ENCODE measurements around the gene CALY. TPM values are rescaled to one million over a fixed set of nuclear protein-coding genes. Genes with fewer than 3 reads are reported as not detected.

CALY gene
- total RNA-seq, 2 experiments from 2014 or later, result not detected

DNA sequence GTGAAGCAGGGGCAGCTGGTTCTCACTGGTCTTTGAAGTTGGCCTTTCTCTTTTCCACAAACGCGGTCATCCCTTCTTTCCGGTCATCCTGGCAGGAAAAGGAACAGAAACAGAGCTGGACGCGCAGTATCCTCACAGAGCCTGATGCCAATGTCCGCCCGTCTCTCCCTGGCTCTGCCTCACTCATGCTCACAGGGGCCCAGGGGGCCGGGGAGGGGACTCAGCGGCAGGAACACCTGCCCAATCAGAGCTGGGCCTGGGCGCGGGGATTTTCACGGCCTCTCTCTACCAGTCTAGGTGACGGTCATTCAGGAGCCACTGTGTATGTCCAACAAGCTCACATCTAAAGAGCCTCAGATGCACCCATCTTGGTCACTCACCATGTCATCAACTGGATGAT lies 26.1 kb upstream of the CALY start:
- no peaks in the 10 kb centered on the region for H3K27me3 Mint-ChIP-seq (ENCODE audit: low read depth)
- H3K36me3 Mint-ChIP-seq (ENCODE audit: low read depth), result peaks cover 15% of the 10 kb centered on the region
- no peak overlapping the region for H3K27ac Mint-ChIP-seq
- no peaks in the 10 kb centered on the region for H3K9me3 Mint-ChIP-seq (ENCODE audit: insufficient read depth)
- peaks cover 2% of the 10 kb centered on the region for H3K4me1 Mint-ChIP-seq (ENCODE audit: low read depth)
- POLR2A ChIA-PET, result no interaction called here
- CTCF ChIA-PET, result no interaction called here
- H3K4me3 Mint-ChIP-seq, result no peak overlapping the region
- DNase-seq, result no peak
- no peak for ATAC-seq

DNA sequence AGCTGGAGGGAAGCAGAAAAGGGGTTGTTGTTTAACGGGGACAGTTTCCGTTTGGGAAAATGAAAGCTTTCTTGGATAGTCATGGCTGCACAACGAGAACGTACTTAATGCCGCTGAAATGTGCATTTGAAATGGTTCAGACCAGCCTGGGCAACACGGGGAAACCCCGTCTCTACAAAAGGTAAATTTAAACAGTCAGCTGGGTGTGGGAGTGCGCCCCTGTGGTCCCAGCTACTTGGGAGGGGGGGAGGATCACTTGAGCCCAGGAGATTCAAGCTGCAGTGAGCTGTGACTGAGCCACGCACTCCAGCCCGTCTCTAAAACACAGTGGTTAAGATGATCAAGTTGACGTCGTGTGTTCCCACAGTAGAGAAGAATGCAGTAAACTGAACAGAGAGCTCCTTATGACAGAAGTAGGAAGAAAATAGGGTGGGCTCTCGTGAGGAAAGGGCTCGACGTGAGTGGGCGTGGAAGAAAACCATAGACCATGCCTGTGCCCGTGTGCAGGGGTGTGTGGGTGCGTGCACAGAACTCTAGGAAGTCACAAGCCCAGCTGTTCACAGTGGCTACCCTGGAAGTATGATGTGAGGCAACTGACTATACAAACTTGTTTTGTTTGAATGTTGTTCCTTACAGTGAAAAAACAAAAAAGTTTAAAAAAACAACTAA lies 25.2 kb upstream of the CALY start:
- Mint-ChIP-seq H3K36me3 (ENCODE audit: low read depth) (peaks cover 15% of the 10 kb centered on the region), H3K4me1 (ENCODE audit: low read depth) (peaks cover 4% of the 10 kb centered on the region), H3K4me3 (no peak overlapping the region), H3K27me3 (ENCODE audit: low read depth) (no peaks in the 10 kb centered on the region), H3K9me3 (ENCODE audit: insufficient read depth) (no peaks in the 10 kb centered on the region), H3K27ac (no peak overlapping the region)
- CTCF ChIA-PET, result interaction anchor here (1.0 to 2.0 kb wide), 2 partner anchors 8 to 32 kb away, joined by 3 to 8 read pairs; no protein-coding TSS in a partner anchor
- ATAC-seq, result no peak
- POLR2A ChIA-PET, result interaction anchor here (1.1 to 1.6 kb wide), 3 partner anchors 16 to 27 kb away, joined by 3 to 5 read pairs (median 3); no protein-coding TSS in a partner anchor
- DNase-seq, result no peak

DNA sequence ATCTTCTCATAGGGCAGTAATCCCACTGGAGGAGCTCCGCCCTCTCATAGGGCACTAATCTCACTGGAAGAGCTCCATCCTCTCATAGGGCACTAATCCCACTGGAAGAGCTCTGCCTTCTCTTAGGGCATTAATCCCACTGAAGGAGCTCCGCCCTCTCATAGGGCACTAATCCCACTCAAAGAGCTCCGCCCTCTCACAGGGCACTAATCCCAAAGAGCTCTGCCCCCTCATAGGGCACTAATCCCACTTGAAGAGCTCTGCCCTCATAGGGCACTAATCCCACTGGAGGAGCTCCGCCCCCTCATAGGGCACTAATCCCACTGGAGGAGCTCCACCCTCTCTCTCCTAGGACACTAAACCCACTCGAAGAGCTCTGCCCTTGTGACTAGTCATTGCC lies 24.5 kb upstream of the CALY start:
- Mint-ChIP-seq H3K27ac (no peak overlapping the region), H3K4me3 (no peak overlapping the region), H3K4me1 (ENCODE audit: low read depth) (peaks cover 4% of the 10 kb centered on the region), H3K9me3 (ENCODE audit: insufficient read depth) (no peaks in the 10 kb centered on the region), H3K27me3 (ENCODE audit: low read depth) (no peaks in the 10 kb centered on the region), H3K36me3 (ENCODE audit: low read depth) (peaks cover 15% of the 10 kb centered on the region)
- POLR2A ChIA-PET, result interaction anchor here (0.6 to 1.6 kb wide), 5 partner anchors 12 to 202 kb away, joined by 3 to 5 read pairs (median 3); partner anchors contain the start of gene ECHS1
- DNase-seq (no peak), ATAC-seq (no peak)
- CTCF ChIA-PET, result interaction anchor here (1.0 to 2.0 kb wide), 2 partner anchors 9 to 32 kb away, joined by 3 to 8 read pairs; no protein-coding TSS in a partner anchor

DNA sequence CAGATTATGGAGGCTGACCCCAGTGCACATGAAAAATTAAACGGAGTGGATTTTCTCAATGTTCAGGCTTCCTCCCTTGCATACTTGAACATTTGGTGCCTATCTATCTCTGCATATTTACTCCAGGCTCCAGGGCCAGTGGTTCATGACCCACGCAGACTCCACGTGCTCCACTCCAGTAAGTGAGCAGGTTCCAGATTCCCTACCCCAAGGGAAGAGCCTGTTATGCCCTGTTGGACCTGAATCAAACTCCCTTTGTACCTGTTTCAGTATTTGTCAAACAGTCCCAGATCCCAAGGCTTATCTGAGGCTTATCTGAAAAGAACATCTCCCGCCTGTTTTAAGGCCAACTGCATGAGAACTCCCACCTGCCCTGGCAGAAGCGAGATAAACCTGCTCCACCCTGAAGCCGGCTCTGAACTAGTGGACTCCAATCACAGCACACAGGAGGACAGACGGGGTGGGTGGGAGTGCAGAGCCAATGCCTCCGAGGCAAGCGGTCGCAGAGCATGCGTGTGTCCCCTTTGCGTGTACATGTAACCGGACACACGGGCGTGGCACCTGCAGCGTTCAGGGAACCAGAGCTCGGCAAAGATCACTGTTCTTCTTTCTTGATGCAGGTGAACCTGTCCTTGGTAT lies 23.4 kb upstream of the CALY start:
- Mint-ChIP-seq H3K36me3 (ENCODE audit: low read depth) (peaks cover 14% of the 10 kb centered on the region), H3K9me3 (ENCODE audit: insufficient read depth) (no peaks in the 10 kb centered on the region), H3K4me3 (no peak overlapping the region), H3K27me3 (ENCODE audit: low read depth) (no peaks in the 10 kb centered on the region), H3K4me1 (ENCODE audit: low read depth) (peaks cover 7% of the 10 kb centered on the region), H3K27ac (no peak overlapping the region)
- CTCF ChIA-PET, result no interaction called here
- POLR2A ChIA-PET, result no interaction called here
- DNase-seq (no peak), ATAC-seq (no peak)

DNA sequence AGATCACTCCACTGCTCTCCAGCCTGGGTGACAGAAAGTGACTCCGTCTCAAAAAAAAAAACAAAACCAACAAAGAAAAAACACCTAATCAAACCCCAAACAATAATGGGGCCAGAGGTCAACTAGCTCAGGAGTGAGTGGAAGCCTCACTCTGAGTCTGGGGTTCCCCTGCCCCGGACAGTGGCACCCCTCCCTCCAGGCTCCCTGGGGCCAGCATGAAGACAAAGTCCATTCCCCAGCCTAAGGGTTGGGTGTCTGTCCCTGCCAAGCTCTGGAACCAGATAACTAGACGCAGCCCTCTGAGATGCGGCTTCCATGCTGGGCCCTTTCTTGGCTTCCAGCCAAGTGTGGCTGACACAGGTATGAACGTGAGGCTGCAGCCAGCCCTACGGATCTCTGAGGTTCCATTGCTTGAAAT lies 22.9 kb upstream of the CALY start:
- Mint-ChIP-seq H3K4me3 (no peak overlapping the region), H3K9me3 (ENCODE audit: insufficient read depth) (no peaks in the 10 kb centered on the region), H3K4me1 (ENCODE audit: low read depth) (peaks cover 7% of the 10 kb centered on the region), H3K27ac (no peak overlapping the region), H3K36me3 (ENCODE audit: low read depth) (peaks cover 11% of the 10 kb centered on the region), H3K27me3 (ENCODE audit: low read depth) (no peaks in the 10 kb centered on the region)
- ATAC-seq (no peak), DNase-seq (no peak)
- ChIA-PET POLR2A (no interaction called here), CTCF (interaction anchor here (1.0 kb wide), 1 partner anchor 30 kb away, joined by 5 read pairs; no protein-coding TSS in a partner anchor)

DNA sequence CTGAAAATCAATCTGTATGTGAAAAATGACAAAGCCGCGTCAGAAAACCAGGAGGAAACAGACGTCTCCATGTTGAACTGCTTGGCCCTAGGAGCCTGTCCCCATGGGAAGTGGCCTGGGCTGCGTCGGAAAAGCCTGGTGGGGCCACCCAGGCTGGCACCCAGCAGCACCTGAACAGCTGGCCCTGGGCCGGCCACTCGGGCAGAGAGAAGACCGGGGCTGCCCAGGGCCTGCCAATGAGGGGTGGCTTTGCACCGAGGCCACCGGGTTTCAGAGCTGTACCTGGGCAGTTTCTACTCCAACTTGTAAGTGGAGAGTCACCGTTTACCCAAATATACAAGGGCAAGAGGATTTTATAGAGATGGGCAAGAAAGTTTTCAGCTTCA lies 22.2 kb upstream of the CALY start:
- ChIA-PET POLR2A (no interaction called here), CTCF (interaction anchor here (1.0 kb wide), 1 partner anchor 29 kb away, joined by 5 read pairs; no protein-coding TSS in a partner anchor)
- Mint-ChIP-seq H3K9me3 (ENCODE audit: insufficient read depth) (no peaks in the 10 kb centered on the region), H3K36me3 (ENCODE audit: low read depth) (peaks cover 9% of the 10 kb centered on the region), H3K4me3 (no peak overlapping the region), H3K4me1 (ENCODE audit: low read depth) (peaks cover 7% of the 10 kb centered on the region), H3K27ac (no peak overlapping the region), H3K27me3 (ENCODE audit: low read depth) (no peaks in the 10 kb centered on the region)
- ATAC-seq, result no peak
- no peak for DNase-seq

DNA sequence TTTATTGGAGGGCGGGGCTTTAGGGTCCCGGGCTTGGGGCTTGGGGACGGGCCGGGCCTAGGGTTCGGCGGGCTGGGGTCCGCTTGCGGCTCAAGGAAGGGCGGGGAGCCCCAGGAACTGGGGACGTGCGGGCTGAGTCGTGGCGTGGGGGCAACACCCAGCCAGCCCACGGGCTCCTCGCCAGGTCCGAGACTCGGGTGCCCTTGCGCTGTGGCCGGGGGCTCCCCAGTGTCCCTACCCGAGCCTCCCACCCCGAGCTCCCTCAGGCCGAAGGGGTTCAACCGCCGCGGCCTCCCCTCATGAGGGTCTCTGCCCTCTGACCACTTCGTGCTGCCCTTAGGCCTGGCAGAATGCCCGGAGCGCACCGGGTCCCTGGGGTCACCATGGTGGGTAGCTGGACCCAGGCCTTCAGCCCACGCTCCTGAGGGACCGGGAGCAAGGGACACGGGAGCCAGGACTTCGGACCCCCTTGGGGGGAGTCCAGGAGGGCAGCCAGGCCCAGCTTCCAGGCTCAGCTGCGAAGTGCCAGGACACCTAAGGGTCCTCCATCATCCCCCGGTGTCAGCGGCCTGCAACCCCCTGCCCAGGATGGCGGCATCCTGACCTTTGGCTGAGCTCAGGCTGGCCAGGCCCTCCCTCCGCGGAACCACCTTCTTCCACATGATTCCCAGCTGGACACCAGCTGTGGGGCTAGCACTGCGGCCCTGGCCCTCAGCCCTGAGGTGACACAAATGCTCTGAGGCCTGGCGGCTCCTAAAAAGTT lies 21.6 kb upstream of the CALY start:
- Mint-ChIP-seq H3K9me3 (ENCODE audit: insufficient read depth) (no peaks in the 10 kb centered on the region), H3K36me3 (ENCODE audit: low read depth) (peaks cover 9% of the 10 kb centered on the region), H3K27ac (no peak overlapping the region), H3K27me3 (ENCODE audit: low read depth) (no peaks in the 10 kb centered on the region), H3K4me3 (no peak overlapping the region), H3K4me1 (ENCODE audit: low read depth) (peaks cover 7% of the 10 kb centered on the region)
- POLR2A ChIA-PET, result interaction anchor here (1.2 kb wide), 1 partner anchor 31 kb away, joined by 5 read pairs; no protein-coding TSS in a partner anchor
- CTCF ChIA-PET, result interaction anchor here (1.0 to 1.2 kb wide), 2 partner anchors 28 to 29 kb away, joined by 3 to 5 read pairs; no protein-coding TSS in a partner anchor
- peak; percentile 24 for ATAC-seq
- DNase-seq, result no peak

DNA sequence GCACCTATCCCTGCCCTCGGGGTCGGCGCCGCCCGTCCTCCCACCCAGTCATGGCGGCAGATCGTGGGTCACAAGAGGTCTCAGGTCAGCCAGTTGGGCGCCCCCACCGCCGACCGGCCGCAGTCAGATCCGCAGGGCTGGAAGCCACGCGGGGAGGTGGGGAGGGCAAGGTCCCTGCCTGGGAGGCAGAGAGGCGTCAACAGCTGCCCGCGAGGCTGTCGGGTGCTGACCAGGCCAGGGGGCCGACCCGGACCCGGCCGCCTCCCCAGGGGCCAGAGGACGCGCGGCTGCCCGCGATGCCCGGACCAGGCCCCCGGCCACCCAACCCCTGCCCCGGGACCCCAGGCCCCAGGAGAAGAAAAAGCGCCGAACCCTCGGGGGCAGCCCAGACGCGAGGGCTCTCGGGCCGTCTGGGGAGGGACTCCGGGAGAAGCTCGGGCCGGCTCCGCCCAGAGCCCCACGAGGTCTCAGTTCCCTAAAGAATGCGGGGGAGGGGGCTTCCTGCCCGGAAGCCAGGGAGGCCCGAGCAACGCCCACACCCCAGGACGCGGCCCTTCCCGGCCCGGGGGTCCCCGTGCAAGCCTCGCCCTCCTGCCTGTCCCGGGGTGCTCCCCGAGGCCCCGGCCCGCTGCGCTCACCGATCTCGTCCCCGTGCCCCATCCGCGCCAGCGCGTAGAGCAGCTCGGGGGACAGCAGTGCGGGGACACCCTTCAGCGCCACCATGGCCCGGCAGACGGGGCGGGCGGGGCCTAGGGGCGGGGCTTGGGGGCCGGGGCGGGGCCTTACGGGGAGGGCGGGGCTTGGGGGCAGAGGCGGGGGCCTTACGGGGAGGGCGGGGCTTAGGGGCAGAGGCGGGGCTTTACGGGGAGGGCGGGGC lies 20.8 kb upstream of the CALY start, which contains the start of gene FUOM:
FUOM (minus strand) TSS at position 735 of the 877 bp plus-strand sequence; CDS start at position 723, 12 bp downstream.
- H3K4me3 Mint-ChIP-seq, result peak within 1 kb of the TSS; percentile 70
- H3K36me3 Mint-ChIP-seq (ENCODE audit: low read depth), result peaks cover 9% of the 10 kb centered on the region
- H3K9me3 Mint-ChIP-seq (ENCODE audit: insufficient read depth), result no peaks in the 10 kb centered on the region
- CTCF ChIA-PET, result interaction anchor here (1.2 kb wide), 1 partner anchor 28 kb away, joined by 3 read pairs; no protein-coding TSS in a partner anchor
- ATAC-seq (peak; percentile 91), DNase-seq (peak; percentile 75)
- no peaks in the 10 kb centered on the region for H3K27me3 Mint-ChIP-seq (ENCODE audit: low read depth)
- peak within 1 kb of the TSS; percentile 11 for H3K27ac Mint-ChIP-seq
- peaks cover 7% of the 10 kb centered on the region for H3K4me1 Mint-ChIP-seq (ENCODE audit: low read depth)
- POLR2A ChIA-PET, result interaction anchor here (1.2 kb wide), 1 partner anchor 32 kb away, joined by 5 read pairs; no protein-coding TSS in a partner anchor

DNA sequence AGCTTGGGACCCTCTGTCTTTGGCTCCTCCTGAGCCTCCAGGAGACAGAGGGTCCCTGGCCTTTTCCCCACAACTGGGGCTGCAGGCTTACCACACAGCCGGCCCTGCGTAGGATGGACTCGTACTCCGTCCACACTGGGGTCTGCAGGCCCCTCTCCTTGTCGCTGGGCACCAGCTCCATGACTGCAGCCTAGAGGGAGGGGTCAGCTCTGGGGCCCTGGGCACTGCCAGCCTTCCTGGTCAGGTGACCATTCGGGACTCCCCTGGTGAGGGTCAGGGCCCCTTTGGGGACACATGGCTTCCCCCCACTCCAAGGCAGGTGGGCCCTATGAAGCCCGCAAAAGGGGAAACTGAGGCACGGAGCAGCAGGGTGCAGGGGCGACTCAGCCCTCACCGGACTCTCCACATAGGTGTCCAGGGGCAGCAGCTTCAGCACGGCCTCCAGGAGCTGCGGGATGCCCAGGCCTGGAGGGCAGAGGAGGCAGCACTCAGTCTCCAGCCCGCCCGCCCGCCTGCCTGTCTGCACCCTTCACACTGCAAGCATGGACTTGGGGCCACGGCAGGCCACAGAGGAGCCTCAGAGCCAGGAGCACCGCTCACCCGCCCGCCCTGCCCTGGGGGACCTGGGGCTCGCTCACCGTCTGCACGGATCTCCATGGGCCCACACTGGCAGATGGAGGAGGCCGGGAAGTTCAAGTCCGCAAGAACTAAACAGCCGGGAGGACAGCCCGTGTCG lies 20.0 kb upstream of the CALY start:
- peak overlapping the region; percentile 70 for H3K4me3 Mint-ChIP-seq
- peaks cover 4% of the 10 kb centered on the region for H3K36me3 Mint-ChIP-seq (ENCODE audit: low read depth)
- peaks cover 7% of the 10 kb centered on the region for H3K4me1 Mint-ChIP-seq (ENCODE audit: low read depth)
- H3K27me3 Mint-ChIP-seq (ENCODE audit: low read depth), result no peaks in the 10 kb centered on the region
- CTCF ChIA-PET, result no interaction called here
- no peaks in the 10 kb centered on the region for H3K9me3 Mint-ChIP-seq (ENCODE audit: insufficient read depth)
- DNase-seq (no peak), ATAC-seq (no peak)
- POLR2A ChIA-PET, result no interaction called here
- peak overlapping the region; percentile 11 for H3K27ac Mint-ChIP-seq

DNA sequence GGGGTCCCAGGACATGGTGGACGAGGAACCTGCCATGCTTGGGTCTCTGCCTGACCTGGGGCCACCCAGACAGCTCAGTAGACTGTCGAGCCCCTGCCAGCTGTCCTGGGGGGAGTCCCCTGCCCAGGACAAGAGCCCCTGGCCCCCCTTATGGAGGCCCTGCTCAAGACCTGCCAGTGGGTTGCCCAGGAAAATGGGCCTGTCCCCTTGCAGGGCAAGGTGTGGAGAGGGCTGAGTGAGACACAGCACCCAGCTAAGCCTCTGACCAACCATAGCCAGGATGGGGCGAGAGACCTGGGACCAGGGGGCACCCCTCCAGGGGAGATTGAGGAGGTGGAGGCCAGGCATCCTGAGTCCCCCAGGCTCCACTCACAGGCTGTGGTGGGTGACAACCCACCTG lies 19.3 kb upstream of the CALY start:
- ChIA-PET POLR2A (interaction anchor here (1.1 kb wide), 1 partner anchor 78 kb away, joined by 4 read pairs; no protein-coding TSS in a partner anchor), CTCF (no interaction called here)
- H3K4me3 Mint-ChIP-seq, result peak overlapping the region; percentile 45
- peaks cover 6% of the 10 kb centered on the region for H3K4me1 Mint-ChIP-seq (ENCODE audit: low read depth)
- H3K27ac Mint-ChIP-seq, result no peak overlapping the region
- no peaks in the 10 kb centered on the region for H3K9me3 Mint-ChIP-seq (ENCODE audit: insufficient read depth)
- ATAC-seq (no peak), DNase-seq (no peak)
- H3K36me3 Mint-ChIP-seq (ENCODE audit: low read depth), result no peaks in the 10 kb centered on the region
- no peaks in the 10 kb centered on the region for H3K27me3 Mint-ChIP-seq (ENCODE audit: low read depth)
